HG03196 (cell line): Measurements from ENCODE around the gene FOXE3.
"Not testable (repeated sequence)": the region's sequence is repeated elsewhere in the genome, so short reads cannot be mapped to it uniquely, and the experiment has no call there.

Source experiments
- ATAC-seq: cut with Tn5 transposase; IDR thresholded peaks from one replicate; pipeline ENCODE4 v1.9.1; 2021; ENCODE audit not compliant: unreplicated experiment

The FOXE3 gene

DNA sequence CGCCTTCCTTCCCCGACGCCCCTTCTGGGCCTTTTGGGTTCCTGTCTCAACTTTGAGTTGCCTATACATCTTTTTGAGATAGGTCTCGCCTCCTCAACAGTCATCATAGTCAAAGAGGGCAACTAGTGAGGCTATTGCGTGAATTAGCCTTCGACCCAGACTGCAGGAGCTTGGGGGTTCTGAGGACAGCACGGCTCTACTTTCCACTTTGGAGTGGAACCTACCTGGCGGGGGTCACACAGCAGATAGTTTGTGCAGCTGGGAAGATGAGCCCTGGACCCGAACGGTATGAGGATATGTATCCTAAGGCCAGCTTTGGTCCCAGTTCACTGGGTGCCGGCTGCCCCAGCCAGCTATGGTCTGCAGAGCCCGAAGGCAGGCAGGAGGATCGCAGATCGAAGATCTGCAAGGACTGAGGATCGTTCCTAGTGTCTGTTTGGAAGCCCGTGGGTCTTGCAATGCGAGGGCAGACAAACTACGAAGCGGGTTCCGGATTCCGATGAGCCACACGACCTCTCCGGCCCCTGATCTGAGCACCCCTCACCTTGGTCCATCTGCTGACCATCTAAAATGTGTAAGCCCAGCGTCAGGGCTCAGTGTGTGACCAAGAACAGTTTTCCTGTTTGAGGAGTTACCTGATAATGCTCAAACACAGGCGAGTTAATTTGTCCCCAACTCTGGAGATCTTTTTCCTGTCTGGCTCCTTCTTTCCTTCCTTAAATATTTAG is 29.9 kb downstream of the FOXE3 start:
- no peak for ATAC-seq

GRCh38 chr1:47448462-47449222 is 32.6 kb downstream of the FOXE3 start:
- ATAC-seq: no peak

DNA sequence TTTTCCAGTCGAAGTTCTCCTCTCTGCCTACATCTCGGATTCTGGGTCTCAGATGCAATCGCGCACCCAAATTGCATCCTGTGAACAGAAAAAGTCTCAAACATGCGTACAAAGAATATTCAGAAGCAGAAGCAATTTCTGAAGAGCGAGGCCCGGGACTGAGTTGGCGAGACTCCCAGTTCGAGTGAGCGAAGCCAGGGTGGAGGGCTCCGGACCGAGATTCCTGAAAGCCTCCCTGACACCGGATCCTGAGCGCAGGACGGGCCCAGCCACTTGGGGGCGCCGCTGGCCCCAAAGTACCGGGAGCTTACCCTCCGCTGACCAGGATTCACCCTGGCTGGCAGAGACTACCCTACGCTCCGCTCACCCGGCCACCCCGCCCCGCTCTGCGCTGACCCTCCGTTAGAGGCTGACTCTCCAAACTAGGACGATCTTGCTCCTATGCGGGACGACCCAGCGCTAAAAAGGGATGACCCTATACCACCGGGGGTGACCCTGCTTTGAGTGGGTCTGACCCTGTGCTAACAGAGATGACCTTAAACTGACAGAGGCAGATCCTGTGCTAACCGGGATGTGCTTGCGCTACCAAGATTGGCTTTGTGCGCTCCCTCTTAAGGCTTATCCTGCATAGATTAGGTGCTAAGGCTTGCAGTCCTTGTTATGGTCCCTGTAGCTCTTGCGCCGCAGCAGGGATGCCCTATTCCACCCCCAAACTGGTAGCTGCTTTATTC is 33.9 kb downstream of the FOXE3 start:
- ATAC-seq: no peak

GRCh38 chr1:47450606-47451005 is 34.5 kb downstream of the FOXE3 start:
- no peak for ATAC-seq

GRCh38 chr1:47452426-47452825 is 36.3 kb downstream of the FOXE3 start:
- ATAC-seq: no peak

GRCh38 chr1:47453910-47454309 is 37.8 kb downstream of the FOXE3 start:
- ATAC-seq: not testable (repeated sequence)

DNA sequence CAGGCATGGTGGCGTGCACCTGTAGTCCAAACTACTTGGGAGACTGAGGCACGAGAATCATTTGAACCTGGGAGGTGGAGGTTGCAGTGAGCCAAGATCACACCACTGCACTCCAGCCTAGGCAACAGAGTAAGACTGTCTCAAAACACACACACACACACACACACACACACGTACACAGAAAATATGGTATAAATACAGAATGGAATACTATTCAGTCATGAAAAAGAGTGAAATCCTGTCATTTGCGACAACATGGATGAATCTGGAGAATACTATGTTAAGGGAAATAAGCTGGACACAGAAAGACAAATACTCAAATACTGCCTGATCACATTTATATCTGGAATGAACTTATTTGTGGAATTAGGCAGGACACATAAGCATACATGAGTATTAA is 40.2 kb downstream of the FOXE3 start:
- ATAC-seq: no peak

DNA sequence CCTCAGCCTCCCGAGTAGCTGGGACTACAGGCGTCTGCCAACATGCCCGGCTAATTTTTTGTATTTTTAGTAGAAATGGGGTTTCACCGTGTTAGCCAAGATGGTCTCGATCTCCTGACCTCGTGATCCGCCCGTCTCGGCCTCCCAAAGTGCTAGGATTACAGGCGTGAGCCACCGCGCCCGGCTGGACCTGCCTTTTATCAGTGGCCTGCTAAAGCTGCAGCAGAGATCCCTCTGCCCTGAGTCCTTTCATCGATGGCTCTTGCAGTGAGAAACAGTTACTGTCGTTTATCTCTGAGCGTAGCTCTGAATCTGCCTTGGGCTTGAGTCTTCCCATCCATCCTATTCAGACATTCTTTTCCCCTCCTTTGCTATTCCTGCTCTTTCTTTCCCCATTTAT is 41.5 kb downstream of the FOXE3 start:
- ATAC-seq: not testable (repeated sequence)

- ATAC-seq: no peak
Measured at GRCh38 chr1:47459253-47459788, 43.2 kb downstream of the FOXE3 start.

- ATAC-seq: no peak
Measured at GRCh38 chr1:47460040-47460439, 44.0 kb downstream of the FOXE3 start.

GRCh38 chr1:47460456-47460855 is 44.4 kb downstream of the FOXE3 start:
- ATAC-seq: no peak

GRCh38 chr1:47465605-47466004 is 49.5 kb downstream of the FOXE3 start:
- no peak for ATAC-seq
